Panc1 (cell line): ENCODE measurements around the gene MIER2. TPM values are rescaled to one million over a fixed set of nuclear protein-coding genes. Genes with fewer than 3 reads are reported as not detected.

Experiments used
- ATAC-seq: fragments of 200-7000 bp; cut with Tn5 transposase; 2 replicates; pipeline ENCODE4 v1.9.1; 2020; ENCODE audit warnings: mild to moderate bottlenecking, moderate library complexity
- BruUV-seq: library from RNA; stranded (reverse); fragments of 400-500 nt; replicated peaks from 2 replicates; lab custom pipeline; 2021; lab: Mats Ljungman, UMichigan
- CTCF ChIA-PET: fragments of 300-600 bp; sonication (Branson Sonifier 250); formaldehyde crosslinking; loops from one replicate; lab custom pipeline; 2022; ENCODE audit warnings: antibody characterized with exemption; lab: Charles Lee
- POLR2A ChIA-PET: fragments of 300-600 bp; sonication (Branson Sonifier 250); formaldehyde crosslinking; loops from one replicate; lab custom pipeline; 2022; ENCODE audit warnings: antibody characterized with exemption; lab: Charles Lee
- DNase-seq: peaks from one replicate; pipeline ENCODE4 v3.0.0-alpha.2; 2010; ENCODE audit warnings: low read depth, low spot score
- H3K27ac ChIP-seq: 2 replicates; pipeline ENCODE4 v1.5.1; 2011; ENCODE audit warnings: mild to moderate bottlenecking, low read length, inconsistent platforms
- H3K27me3 ChIP-seq: fragments of 200-500 bp; sonication (Bioruptor generic); 2 replicates; pipeline ENCODE4 v1.6.0; 2014; ENCODE audit warnings: low read length, inconsistent platforms; ENCODE audit not compliant: control insufficient read depth, insufficient read depth
- H3K36me3 ChIP-seq: fragments of 200-500 bp; sonication (Bioruptor generic); 2 replicates; pipeline ENCODE4 v1.5.1; 2014; ENCODE audit warnings: inconsistent platforms, mild to moderate bottlenecking, low read length, moderate library complexity; ENCODE audit not compliant: control insufficient read depth, insufficient read depth
- H3K4me1 ChIP-seq: 2 replicates; pipeline ENCODE4 v1.5.1; 2011; ENCODE audit warnings: inconsistent platforms, mild to moderate bottlenecking, low read length, moderate library complexity; ENCODE audit not compliant: control insufficient read depth, insufficient read depth
- H3K4me3 ChIP-seq, 2 experiments: 2 replicates each; pipeline ENCODE4 v1.5.1; 2011 to 2012; ENCODE audit warnings: low read depth in 2 of 2, low read length in 2 of 2, mild to moderate bottlenecking in 2 of 2, inconsistent platforms in 1 of 2, moderate library complexity in 1 of 2
- H3K9me3 ChIP-seq: fragments of 200-500 bp; sonication (Bioruptor generic); 2 replicates; pipeline ENCODE4 v1.5.1; 2014; ENCODE audit warnings: low read depth, mild to moderate bottlenecking, inconsistent platforms, low read length, moderate library complexity; ENCODE audit not compliant: control insufficient read depth, insufficient read depth
- CTCF ChIP-seq: fragments of 450-650 bp; IDR thresholded peaks from 2 replicates; pipeline ENCODE4 v1.5.1; 2017; ENCODE audit warnings: mild to moderate bottlenecking
- POLR2AphosphoS5 ChIP-seq: IDR thresholded peaks from 2 replicates; pipeline ENCODE4 v1.6.1; 2012; ENCODE audit warnings: mild to moderate bottlenecking, low read depth, low read length, moderate library complexity
- REST ChIP-seq, 2 experiments: IDR thresholded peaks; 2 replicates each; pipeline ENCODE4 v1.6.1; 2011 to 2012; ENCODE audit warnings: low read depth in 2 of 2, control low read depth in 1 of 2, low read length in 1 of 2, mild to moderate bottlenecking in 1 of 2, moderate library complexity in 1 of 2; ENCODE audit not compliant: insufficient read depth in 1 of 2
- SIN3A ChIP-seq: IDR thresholded peaks from 2 replicates; pipeline ENCODE4 v1.6.1; 2012; ENCODE audit warnings: low read depth, mild to moderate bottlenecking, low read length, moderate library complexity, borderline replicate concordance; ENCODE audit not compliant: insufficient read depth
- TCF7L2 ChIP-seq: IDR thresholded peaks from 2 replicates; pipeline ENCODE4 v1.6.1; 2011; ENCODE audit warnings: mild to moderate bottlenecking, low read depth, low read length, inconsistent platforms
- in situ Hi-C: cut with HindIII; loops from 2 replicates; pipeline ENCODE4 v1.10.0; 2016; ENCODE audit warnings: low sequenced_read_pairs, low pct_unique_long_range_greater_than_20kb
- intact Hi-C: fragments of 100-400 bp; cut with micrococcal nuclease; formaldehyde crosslinking; loops from one replicate; pipeline ENCODE4 v1.10.0; 2022; ENCODE audit not compliant: unreplicated experiment
- total RNA-seq: library from RNA; stranded (reverse); gene quantifications from one replicate; pipeline ENCODE4 v1.2.1, GENCODE V29; 2021; ENCODE audit not compliant: unreplicated experiment

The MIER2 gene
- total RNA-seq, 1 experiment from 2014 or later, result 32.1 TPM

- H3K27ac ChIP-seq, result no peak overlapping the region
- H3K27me3 ChIP-seq, result no peaks in the 10 kb centered on the region
- no peak for DNase-seq
- H3K4me3 ChIP-seq, result no peak overlapping the region
- H3K4me1 ChIP-seq, result no peaks in the 10 kb centered on the region
- no peaks in the 10 kb centered on the region for H3K36me3 ChIP-seq
- no peak for TF ChIP-seq REST (IDR thresholded peaks at IDR 0.05; ENCODE audit: insufficient read depth in 1 of 2, low read depth in 2 of 2, low read length in 1 of 2)
- TF ChIP-seq POLR2AphosphoS5, result no peak
- no peak for TF ChIP-seq CTCF
- no peak for TF ChIP-seq TCF7L2
- TF ChIP-seq SIN3A, result no peak
- in situ Hi-C loops, result no loop called here
- ATAC-seq, result no peak
- intact Hi-C loops, result no loop called here
- POLR2A ChIA-PET, result no interaction called here
- H3K9me3 ChIP-seq, result no peaks in the 10 kb centered on the region
- CTCF ChIA-PET, result interaction anchor here (0.8 kb wide), 1 partner anchor 19 kb away, joined by 3 read pairs; no protein-coding TSS in a partner anchor
- no TSS peak for BruUV-seq
These were observed 17.6 kb upstream of the MIER2 start for GRCh38 chr19:362154-362553.

- intact Hi-C loops, result no loop called here
- ATAC-seq, result no peak
- CTCF ChIA-PET, result no interaction called here
These were observed 15.0 kb upstream of the MIER2 start for GRCh38 chr19:359653-359925.

More at GRCh38 chr19:359653-359925, 15.0 kb upstream of the MIER2 start:
- POLR2A ChIA-PET, result no interaction called here
- in situ Hi-C loops, result no loop called here
- H3K4me3 ChIP-seq, result no peak overlapping the region
- H3K36me3 ChIP-seq, result no peaks in the 10 kb centered on the region
- H3K9me3 ChIP-seq, result no peaks in the 10 kb centered on the region
- BruUV-seq, result no TSS peak
- H3K27ac ChIP-seq, result no peak overlapping the region
- no peak for DNase-seq
- H3K27me3 ChIP-seq, result no peaks in the 10 kb centered on the region
- no peaks in the 10 kb centered on the region for H3K4me1 ChIP-seq
- TF ChIP-seq REST (IDR thresholded peaks at IDR 0.05; ENCODE audit: insufficient read depth in 1 of 2, low read depth in 2 of 2, low read length in 1 of 2) (no peak), POLR2AphosphoS5 (no peak), TCF7L2 (no peak), SIN3A (no peak), CTCF (no peak)
